Upper lobe of left lung (tissue), 6 donors: Measurements from ENCODE around the gene INTS6. TPM values are rescaled to one million over a fixed set of nuclear protein-coding genes. Genes with fewer than 3 reads are reported as not detected.

Source experiments
- ATAC-seq, 2 donors: fragments of 200-7000 bp; cut with Tn5 transposase; one replicate each; pipeline ENCODE4 v1.9.1; 2022; ENCODE audit warnings: mild to moderate bottlenecking in 2 of 2, moderate library complexity in 2 of 2; ENCODE audit not compliant: low FRiP score in 2 of 2
- DNase-seq, 2 donors: peaks; one replicate each; pipeline ENCODE4 v3.0.0-alpha.2; 2019 to 2020
- H3K27ac ChIP-seq, 4 donors: fragments of 200-600 bp; sonication (generic); one replicate each; pipeline ENCODE4 v1.5.1; 2016 to 2019
- H3K27me3 ChIP-seq, 4 donors: fragments of 200-600 bp; sonication (generic); one replicate each; pipeline ENCODE4 v1.5.1; 2017 to 2019
- H3K36me3 ChIP-seq, 4 donors: fragments of 200-600 bp; sonication (generic); one replicate each; pipeline ENCODE4 v1.5.1; 2016 to 2019
- H3K4me1 ChIP-seq, 4 donors: fragments of 200-600 bp; sonication (generic); one replicate each; pipeline ENCODE4 v1.5.1; 2018 to 2019
- H3K4me3 ChIP-seq, 4 donors: fragments of 200-600 bp; sonication (generic); one replicate each; pipeline ENCODE4 v1.5.1; 2017 to 2019; ENCODE audit warnings: mild to moderate bottlenecking in 2 of 4, moderate library complexity in 1 of 4
- H3K9me3 ChIP-seq, 4 donors: fragments of 200-600 bp; sonication (generic); one replicate each; pipeline ENCODE4 v1.5.1; 2018 to 2019
- CTCF ChIP-seq, 6 experiments: fragments of 450-650 bp in 4 of 6; fragments of 200-600 bp in 2 of 6; sonication (generic) in 2 of 6; IDR thresholded peaks; one replicate each; pipeline ENCODE4 v1.5.1; 2016 to 2019; ENCODE audit warnings: antibody characterized with exemption in 6 of 6
- EP300 ChIP-seq, 4 donors: sonication (generic); formaldehyde crosslinking; IDR thresholded peaks; one replicate each; pipeline ENCODE4 v1.5.1; 2017; ENCODE audit warnings: antibody characterized with exemption in 4 of 4, control low read depth in 2 of 4
- POLR2A ChIP-seq, 4 donors: fragments of 450-650 bp; IDR thresholded peaks; one replicate each; pipeline ENCODE4 v1.5.1; 2016 to 2017; ENCODE audit warnings: antibody characterized with exemption in 4 of 4, mild to moderate bottlenecking in 2 of 4
- POLR2AphosphoS5 ChIP-seq, 2 donors: sonication (generic); formaldehyde crosslinking; IDR thresholded peaks; one replicate each; pipeline ENCODE4 v1.5.1; 2017; ENCODE audit warnings: antibody characterized with exemption in 2 of 2
- WGBS, 2 donors: methylation state at CpG; one replicate each; pipeline ENCODE4 v1.1.5; 2017 to 2018; 5-methylcytosine and 5-hydroxymethylcytosine counted together
- total RNA-seq, 6 donors: library from RNA; depleted of rRNA in 4 of 6; stranded (reverse); fragments of >200 nt in 4 of 6; gene quantifications; one replicate each; pipeline versions ENCODE4 v1.1.0 to v1.2.1, GENCODE V29; 2016 to 2021
- donor health status: DM: no; HTN: no; CAD: no; lungs with moderate emphysema.
- donor health status: DM: no; HTN: yes; CAD: no; lungs with severe emphysema.

INTS6 gene
- total RNA-seq, 6 donors from 2014 or later = 20.5 to 43.2 (median 24.8) TPM

- Histone ChIP-seq H3K4me3 (no peak overlapping the region), H3K27ac (no peak overlapping the region), H3K9me3 (no peaks in the 10 kb centered on the region), H3K36me3 (peaks cover 8 to 74% (median 29%) of the 10 kb centered on the region in 4 donors), H3K4me1 (peaks cover 0 to 6% (median 2%) of the 10 kb centered on the region in 4 donors), H3K27me3 (no peaks in the 10 kb centered on the region)
- ATAC-seq = no peak
- no peak for DNase-seq
- no peak for TF ChIP-seq EP300 (IDR thresholded peaks at IDR 0.05)
- TF ChIP-seq POLR2AphosphoS5 (IDR thresholded peaks at IDR 0.05) = no peak
- no peak for TF ChIP-seq POLR2A (IDR thresholded peaks at IDR 0.05)
- no peak for TF ChIP-seq CTCF (IDR thresholded peaks at IDR 0.05)
- 73 to 82% methylated on average over 2 of the region's 2 CpGs for WGBS, 2 donors
These were observed 79.4 kb downstream of the INTS6 start for GRCh38 chr13:51373451-51373850.

GRCh38 chr13:51371768-51372399, 81.0 kb downstream of the INTS6 start:
- no peak for DNase-seq
- H3K9me3 ChIP-seq = no peaks in the 10 kb centered on the region
- H3K27me3 ChIP-seq = no peaks in the 10 kb centered on the region
- peaks cover 0 to 6% (median 2%) of the 10 kb centered on the region in 4 donors for H3K4me1 ChIP-seq
- H3K4me3 ChIP-seq = no peak overlapping the region
- TF ChIP-seq POLR2A (IDR thresholded peaks at IDR 0.05) (no peak), EP300 (IDR thresholded peaks at IDR 0.05) (no peak), POLR2AphosphoS5 (IDR thresholded peaks at IDR 0.05) (no peak), CTCF (IDR thresholded peaks at IDR 0.05) (no peak)
- H3K27ac ChIP-seq = no peak overlapping the region
- ATAC-seq = no peak
- 87 to 89% methylated on average over 6 of the region's 6 CpGs for WGBS, 2 donors
- peaks cover 8 to 73% (median 37%) of the 10 kb centered on the region in 4 donors for H3K36me3 ChIP-seq

- H3K9me3 ChIP-seq = no peaks in the 10 kb centered on the region
- 93 to 96% methylated on average over 2 of the region's 2 CpGs for WGBS, 2 donors
- no peak overlapping the region for H3K27ac ChIP-seq
- no peak overlapping the region for H3K4me3 ChIP-seq
- DNase-seq = no peak
- H3K4me1 ChIP-seq = peaks cover 0 to 6% (median 2%) of the 10 kb centered on the region in 4 donors
- ATAC-seq = no peak
- H3K27me3 ChIP-seq = no peaks in the 10 kb centered on the region
- H3K36me3 ChIP-seq = peaks cover 8 to 73% (median 38%) of the 10 kb centered on the region in 4 donors
- TF ChIP-seq POLR2A (IDR thresholded peaks at IDR 0.05) (no peak), POLR2AphosphoS5 (IDR thresholded peaks at IDR 0.05) (no peak), CTCF (IDR thresholded peaks at IDR 0.05) (no peak), EP300 (IDR thresholded peaks at IDR 0.05) (no peak)
These were observed 82.0 kb downstream of the INTS6 start for GRCh38 chr13:51370811-51371210.

- peaks cover 6 to 73% (median 35%) of the 10 kb centered on the region in 4 donors for H3K36me3 ChIP-seq
These were observed 82.7 kb downstream of the INTS6 start for GRCh38 chr13:51370116-51370515.

More at GRCh38 chr13:51370116-51370515, 82.7 kb downstream of the INTS6 start:
- Histone ChIP-seq H3K4me1 (peaks cover 0 to 6% (median 2%) of the 10 kb centered on the region in 4 donors), H3K9me3 (no peaks in the 10 kb centered on the region), H3K4me3 (no peak overlapping the region), H3K27ac (no peak overlapping the region), H3K27me3 (no peaks in the 10 kb centered on the region)
- TF ChIP-seq POLR2A (IDR thresholded peaks at IDR 0.05) = no peak
- TF ChIP-seq EP300 (IDR thresholded peaks at IDR 0.05) = no peak
- TF ChIP-seq POLR2AphosphoS5 (IDR thresholded peaks at IDR 0.05) = no peak
- TF ChIP-seq CTCF (IDR thresholded peaks at IDR 0.05) = no peak
- 79 to 87% methylated on average over 2 of the region's 2 CpGs for WGBS, 2 donors
- DNase-seq (no peak), ATAC-seq (peak in 1 of 2 donors; percentile 50)
